SH-SY5Y (cell line): ENCODE data around the gene CD2AP.

Experiments
- GATA2 ChIP-seq: IDR thresholded peaks from 2 replicates; pipeline ENCODE4 v1.6.1; 2011; ENCODE audit warnings: mild to moderate bottlenecking, low read depth, low read length
- GATA3 ChIP-seq: IDR thresholded peaks from 2 replicates; pipeline ENCODE4 v1.6.1; 2011; ENCODE audit warnings: low read depth, mild to moderate bottlenecking, low read length, moderate library complexity

DNA sequence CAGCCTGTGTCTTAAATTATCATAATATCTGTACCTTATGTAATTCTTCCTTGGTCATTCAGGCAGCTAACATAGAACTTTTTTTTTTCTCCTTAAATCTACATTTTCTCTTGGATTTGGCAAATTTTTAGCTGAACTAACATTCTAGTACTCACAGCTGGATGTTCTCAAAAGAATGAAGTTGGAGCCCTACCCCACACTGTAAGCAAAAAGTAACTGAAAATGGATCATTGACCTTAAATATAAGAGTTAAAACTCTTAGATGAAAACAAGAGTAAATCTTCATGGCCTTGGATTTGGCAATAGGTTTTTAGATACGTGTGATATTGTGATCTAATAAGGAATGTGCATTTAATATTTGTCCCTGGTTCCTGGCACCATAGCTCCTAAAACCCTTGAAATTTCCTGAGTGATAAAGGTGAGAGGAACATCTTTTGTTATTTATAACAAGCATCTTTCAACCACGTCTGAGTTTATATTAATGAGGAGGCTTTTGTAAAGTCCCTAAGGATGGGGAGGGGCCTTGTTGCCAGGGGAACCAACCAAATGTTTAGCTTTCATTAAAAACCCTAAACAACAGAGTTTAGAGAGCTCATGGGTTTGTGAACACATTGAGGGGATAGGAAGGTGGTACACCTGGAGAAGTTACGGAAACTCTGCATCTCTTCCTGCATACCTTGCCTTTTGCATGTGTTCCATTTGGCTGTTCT, 114.7 kb downstream of the CD2AP start:
- no peak for TF ChIP-seq GATA2
- TF ChIP-seq GATA3, result no peak
